NCI-H748 (cell line): Measurements from ENCODE around the gene NDUFAF7.
A peak's percentile ranks its signal among the peaks of the same experiment; 100 is the strongest.
"Not testable (repeated sequence)": the region's sequence is repeated elsewhere in the genome, so short reads cannot be mapped to it uniquely, and the experiment has no call there.

Experiments used
- DNase-seq: peaks from one replicate; lab custom pipeline; 2025; ENCODE audit not compliant: unreplicated experiment; lab: John Stamatoyannopoulos, UW

The NDUFAF7 gene, protein sequence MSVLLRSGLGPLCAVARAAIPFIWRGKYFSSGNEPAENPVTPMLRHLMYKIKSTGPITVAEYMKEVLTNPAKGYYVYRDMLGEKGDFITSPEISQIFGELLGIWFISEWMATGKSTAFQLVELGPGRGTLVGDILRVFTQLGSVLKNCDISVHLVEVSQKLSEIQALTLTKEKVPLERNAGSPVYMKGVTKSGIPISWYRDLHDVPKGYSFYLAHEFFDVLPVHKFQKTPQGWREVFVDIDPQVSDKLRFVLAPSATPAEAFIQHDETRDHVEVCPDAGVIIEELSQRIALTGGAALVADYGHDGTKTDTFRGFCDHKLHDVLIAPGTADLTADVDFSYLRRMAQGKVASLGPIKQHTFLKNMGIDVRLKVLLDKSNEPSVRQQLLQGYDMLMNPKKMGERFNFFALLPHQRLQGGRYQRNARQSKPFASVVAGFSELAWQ

DNA sequence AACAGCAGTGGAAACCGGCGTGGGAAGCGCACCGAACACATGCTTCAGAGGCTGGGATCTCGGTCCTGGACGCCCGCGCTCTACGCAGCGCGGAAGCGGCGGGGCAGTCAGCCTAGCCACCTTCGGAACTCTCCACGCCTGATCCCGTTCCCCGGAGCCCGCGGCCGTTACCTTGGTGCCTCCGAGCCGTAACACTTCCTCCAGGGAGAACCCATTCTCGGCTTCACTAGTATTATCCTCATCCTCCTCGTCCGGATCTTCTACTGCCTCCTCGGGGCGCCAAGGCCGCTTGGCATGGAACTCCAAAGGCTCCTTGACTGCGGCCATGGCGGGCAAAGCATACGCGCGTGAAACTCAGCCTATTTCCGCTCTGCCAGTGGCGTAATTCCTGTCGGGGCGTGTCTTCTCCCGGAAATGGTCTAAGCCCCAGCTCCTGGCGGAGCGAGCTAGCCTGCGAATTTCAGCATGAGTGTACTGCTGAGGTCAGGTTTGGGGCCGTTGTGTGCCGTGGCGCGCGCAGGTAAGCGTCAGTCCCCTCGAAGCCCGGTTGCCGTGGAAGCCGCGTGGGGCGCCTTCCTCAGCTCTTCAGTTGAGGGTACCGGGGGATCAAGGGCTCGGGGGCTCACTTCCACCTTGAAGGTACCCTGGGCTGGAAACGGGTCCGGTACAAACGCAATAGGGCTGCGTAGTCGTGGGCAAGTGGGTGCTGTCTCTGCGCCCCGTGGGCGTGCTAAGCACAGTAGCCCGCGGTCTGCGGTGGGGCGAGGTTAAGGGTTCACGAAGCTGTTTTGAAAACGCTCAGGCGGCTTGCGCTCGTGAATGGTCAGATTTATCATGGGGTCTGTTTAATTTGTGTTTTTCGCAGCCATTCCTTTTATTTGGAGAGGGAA is at the start of gene NDUFAF7, which contains the start of gene CEBPZ:
Gene NDUFAF7, plus strand, starts transcription at position 418 of the 890 bp plus-strand sequence. Its CDS starts 48 bp downstream, at position 466.
Gene CEBPZ, minus strand, starts transcription at position 356 of the 890 bp plus-strand sequence. Its CDS starts 29 bp downstream, at position 327.
- DNase-seq = peak; percentile 90

DNA sequence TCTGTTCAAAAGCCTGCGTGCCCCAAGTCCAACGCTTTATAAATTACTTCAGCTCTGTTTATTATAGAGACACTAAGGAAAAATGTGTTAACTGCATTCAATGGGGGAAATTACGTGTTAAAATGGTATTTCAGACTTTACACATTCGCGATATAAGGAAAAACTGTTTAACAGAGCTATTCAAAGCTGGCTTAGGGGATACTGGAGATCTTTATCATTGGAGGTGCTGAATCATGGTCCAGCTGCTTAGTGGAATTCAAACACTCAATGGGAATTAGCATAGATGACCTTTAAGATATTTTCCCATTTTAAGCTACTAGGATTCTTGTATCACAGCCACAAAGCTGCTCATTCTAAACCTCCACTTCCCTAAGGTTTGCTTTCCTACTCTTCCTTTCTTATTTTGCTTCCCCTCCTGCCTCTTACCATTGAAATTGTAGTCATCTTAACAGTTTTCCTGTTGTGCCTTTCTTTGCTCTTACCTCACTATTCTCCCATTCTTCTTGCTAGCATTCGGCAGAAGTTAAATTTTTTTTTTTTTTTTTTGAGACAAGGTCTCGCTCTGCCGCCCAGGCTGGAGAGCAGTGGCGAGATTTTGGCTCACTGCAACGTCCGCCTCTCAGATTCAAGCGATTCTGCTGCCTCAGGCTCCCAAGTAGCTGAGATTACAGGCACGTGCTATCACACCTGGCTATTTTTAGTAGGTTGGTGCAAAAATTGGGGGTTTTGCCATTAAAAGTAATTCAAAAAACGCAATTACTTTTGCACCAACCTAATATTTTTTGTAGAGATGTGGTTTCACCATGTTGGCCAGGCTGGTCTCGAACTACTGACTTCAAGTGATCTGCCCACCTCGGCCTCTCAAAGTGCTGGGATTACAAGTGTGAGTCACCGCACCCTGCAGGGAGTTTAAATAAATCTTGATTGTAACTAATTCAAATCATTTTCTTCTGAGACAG is 49.5 kb upstream of the NDUFAF7 start:
- no peak for DNase-seq

GRCh38 chr2:37188570-37188969 is 42.9 kb upstream of the NDUFAF7 start, which contains the start of gene SULT6B1:
Gene SULT6B1, minus strand, starts transcription at chr2:37188670. Its CDS starts 30 bp downstream, at chr2:37188640.
- no peak for DNase-seq

DNA sequence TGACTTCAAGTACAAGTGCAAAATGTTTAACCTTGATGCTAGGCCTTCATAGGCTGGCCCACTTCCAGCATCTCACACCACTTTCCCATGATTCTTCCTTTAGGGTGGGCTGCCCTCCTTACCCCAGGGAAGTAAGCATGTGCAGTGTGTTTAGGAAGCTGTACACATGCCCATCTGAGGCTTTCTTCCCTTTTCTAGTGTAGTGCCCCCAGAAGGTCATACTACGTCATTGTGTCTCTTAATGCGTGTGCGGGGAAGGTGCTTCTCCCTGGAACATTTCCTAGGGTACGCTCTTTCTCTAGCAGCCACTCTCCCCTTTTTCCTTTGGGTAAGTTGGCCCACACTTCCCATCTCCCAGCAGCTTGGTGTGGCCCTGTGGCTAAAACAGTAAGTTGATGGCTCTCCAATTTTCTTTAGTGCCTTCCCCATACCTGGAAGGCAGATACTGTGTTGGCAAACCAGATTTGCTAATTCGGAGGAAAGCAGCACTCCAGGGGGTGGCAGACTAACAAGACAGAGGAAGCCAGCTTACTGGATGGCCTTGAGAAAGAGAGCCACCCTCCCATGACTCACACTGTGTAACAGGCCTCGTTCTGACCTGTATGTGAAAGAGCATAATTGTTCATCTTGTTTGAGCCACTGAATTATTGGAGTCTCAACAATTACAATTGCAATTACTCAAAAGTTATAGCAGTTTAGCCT is 41.9 kb upstream of the NDUFAF7 start:
- no peak for DNase-seq

DNA sequence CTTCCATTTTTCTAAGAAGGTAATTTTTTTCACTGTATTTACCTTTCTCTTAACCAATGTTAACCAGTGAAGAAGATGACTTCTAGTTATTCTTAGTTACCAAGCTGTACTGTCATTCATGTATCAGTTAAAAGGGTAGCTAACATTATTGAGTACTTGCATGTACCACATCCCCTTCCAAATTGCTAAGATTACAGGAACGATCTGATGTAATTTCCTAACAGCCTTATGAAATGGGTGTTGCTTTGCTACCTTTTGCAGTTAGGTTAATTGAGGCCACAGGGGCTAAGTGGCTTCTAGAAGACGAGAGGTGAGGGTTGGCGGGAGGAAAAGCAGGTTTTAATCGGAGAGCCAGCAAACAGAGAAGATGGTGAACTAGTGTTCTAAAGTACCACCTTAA is 41.2 kb upstream of the NDUFAF7 start:
- DNase-seq = no peak

- no peak for DNase-seq
These were observed 40.2 kb upstream of the NDUFAF7 start for GRCh38 chr2:37191253-37191652.

GRCh38 chr2:37191747-37192146 is 39.7 kb upstream of the NDUFAF7 start:
- DNase-seq = no peak

DNA sequence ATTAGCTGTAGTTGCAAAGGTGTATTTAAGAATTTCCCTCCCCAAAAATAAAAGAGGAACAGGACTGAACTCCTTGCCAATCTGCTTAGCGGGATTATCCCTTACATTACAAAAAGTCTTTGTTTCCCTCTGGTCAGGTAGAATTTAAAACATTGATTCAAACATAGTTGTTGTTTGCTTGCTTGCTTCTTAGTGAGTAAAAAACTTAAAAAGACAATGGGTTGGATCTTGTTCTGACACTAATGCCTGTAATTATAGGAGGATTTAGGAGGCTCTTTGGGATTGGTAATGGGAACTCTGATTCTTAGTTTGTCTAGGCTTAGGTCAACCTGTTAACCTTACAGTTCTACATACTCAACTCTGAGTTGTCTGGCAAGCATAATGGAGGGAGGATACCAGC is 38.9 kb upstream of the NDUFAF7 start:
- DNase-seq = no peak

GRCh38 chr2:37195862-37196319 is 35.6 kb upstream of the NDUFAF7 start:
- DNase-seq = not testable (repeated sequence)

DNA sequence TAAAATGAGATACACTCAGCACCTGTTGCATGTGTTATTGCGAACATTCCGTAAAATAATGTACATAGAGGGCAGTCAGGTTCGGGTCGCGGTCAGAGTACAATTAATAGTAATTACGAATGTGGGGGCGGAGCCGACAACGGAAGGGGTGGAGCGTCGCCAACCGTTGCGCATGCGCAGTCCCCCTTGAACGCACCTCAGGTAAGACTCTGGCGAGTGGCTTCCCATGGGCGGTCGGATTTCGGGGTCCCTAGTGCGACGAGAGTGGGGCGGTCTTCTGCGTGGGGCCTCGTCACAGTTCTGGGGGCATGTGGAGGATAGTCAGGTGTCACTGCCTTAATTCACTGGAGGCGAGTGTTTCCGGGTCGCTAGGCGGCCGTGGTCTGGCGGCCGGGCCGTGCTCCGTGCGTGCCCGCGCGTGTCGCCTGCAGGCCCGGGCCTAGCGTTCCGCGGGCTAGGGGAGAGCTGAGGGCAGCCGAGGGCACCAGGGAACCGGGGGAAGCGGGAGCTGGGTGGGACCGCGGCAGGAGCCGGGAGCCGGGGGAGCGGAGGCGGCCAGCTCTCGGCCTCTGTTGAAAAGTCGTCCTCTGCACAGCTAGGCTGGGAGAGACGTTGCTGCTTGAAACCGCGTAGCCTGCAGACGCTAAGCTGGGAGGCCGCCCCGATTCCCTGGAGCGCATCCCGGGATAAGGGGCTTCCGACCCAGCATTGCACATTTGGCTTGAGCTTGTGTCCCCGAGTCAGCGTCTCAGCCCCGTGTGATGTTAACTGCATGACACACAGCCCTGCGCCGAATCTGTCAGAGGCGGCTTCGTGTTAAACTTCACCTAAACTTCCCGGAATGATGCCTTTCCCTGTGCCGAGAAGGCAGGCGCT is 34.9 kb upstream of the NDUFAF7 start, which contains the start of gene CEBPZOS:
Gene CEBPZOS, plus strand, starts transcription at position 177 of the 876 bp plus-strand sequence. CDS start 3,209 bp downstream, outside the sequence.
- peak; percentile 72 for DNase-seq

DNA sequence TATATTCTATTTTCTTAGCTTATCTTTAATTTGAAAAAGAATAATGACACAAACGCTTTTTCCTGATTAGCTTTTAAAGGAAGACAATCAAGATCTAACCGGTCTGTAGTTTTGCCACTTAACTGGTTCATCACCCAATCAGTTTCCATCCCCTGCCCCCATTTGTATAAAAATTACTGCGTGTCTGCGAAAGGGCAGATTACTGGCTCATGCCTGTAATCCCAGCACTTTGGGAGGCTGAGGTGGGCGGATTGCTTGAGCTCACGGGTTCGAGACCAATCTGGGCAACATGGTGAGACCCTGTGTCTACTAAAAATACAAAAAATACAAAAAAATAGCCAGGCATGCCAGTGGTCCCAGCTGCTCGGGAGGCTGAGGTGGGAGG is 32.8 kb upstream of the NDUFAF7 start:
- no peak for DNase-seq

DNA sequence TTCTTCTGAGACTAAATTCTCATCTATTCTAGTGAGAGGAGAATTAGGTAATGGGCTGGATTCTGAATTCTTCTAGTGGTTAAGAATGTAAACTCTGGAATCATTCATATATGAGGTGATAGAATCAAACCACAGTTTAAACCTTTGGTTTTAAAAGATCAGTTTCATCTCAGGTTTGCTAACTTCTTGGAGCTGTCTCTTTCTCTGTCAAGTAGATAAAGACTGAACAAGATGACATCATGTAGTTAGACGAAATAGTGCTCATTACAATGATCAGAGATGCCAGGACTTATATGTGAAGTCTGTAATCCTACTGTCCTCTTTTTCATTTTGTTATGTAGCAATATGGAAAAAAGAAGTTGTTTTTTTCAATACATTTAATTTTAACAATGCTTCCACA is 30.2 kb upstream of the NDUFAF7 start:
- DNase-seq = no peak

GRCh38 chr2:37201766-37202165 is 29.7 kb upstream of the NDUFAF7 start:
- DNase-seq = no peak

DNA sequence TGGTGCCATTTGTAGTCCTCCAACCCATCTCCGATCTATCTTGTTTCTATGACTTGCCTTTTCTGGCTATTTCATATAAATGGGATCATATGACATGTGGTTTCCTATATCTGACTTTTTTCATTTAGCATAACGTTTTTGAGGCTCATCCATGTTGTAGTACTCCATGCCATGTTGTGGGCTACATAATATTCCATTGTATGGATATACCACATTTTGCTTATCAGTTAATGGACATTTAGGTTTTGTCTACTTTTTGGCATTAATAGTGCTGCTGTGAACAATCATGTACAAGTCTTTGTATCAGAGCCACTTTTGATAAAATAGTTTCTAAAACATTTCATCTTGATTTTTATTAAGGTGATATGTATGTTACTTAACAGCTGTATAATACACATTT is 27.8 kb upstream of the NDUFAF7 start:
- DNase-seq = no peak

- not testable (repeated sequence) for DNase-seq
These were observed 26.3 kb upstream of the NDUFAF7 start for GRCh38 chr2:37205071-37205661.

- DNase-seq = no peak
These were observed 25.6 kb upstream of the NDUFAF7 start for GRCh38 chr2:37205689-37206341.

- DNase-seq = not testable (repeated sequence)
These were observed 24.7 kb upstream of the NDUFAF7 start for GRCh38 chr2:37206760-37207159.

DNA sequence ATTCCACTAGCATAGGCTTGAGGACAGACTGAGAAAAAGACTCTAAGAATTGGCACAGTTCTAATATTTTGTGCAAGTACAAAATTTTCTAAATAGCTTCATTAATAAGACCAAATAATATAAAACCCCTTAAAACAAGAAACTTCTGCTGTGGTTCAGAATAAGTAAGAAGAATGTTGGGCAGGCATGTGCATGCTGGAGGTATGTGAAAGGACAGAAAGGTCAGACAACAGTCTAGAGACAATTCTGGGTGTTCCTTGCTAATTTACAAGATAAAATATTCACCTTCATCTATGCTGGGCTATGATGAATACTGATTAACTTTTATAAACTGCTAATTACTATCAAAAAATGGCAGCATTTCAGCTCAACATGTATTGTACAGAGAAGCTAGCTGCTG is 20.2 kb upstream of the NDUFAF7 start:
- no peak for DNase-seq
